ENCODE data around the gene WWC1. TPM values are rescaled to one million over a fixed set of nuclear protein-coding genes. Genes with fewer than 3 reads are reported as not detected.

WWC1 gene
- total and polyA plus RNA-seq, 10 of the 15 experiments (the other 5 are each of a cell fraction or from before 2014, with no cell fraction given), result 0.50 to 7.8 (median 2.5) TPM

DNA sequence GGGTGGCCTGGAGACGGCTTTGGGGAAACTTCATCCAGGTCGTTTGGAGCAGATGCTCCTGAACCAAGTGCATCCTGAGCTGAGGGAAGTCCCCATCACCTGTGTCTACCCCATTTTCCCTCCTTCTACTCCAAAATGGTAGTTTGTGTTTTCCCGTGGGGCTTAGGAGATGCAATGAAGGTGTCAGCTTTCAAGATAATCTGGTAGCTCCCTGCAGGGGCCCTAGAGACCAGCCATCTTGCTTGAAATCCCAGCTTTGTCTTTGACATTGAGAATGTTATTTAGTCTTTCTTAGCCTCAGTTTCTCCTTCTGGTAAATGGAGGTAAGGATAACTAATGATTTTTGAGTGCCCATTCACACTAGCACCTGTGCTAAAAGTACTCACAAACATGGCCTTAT, 77.4 kb downstream of the WWC1 start:
- Histone ChIP-seq H3K4me3 (no peak overlapping the region), H4K20me1 (ENCODE audit: control insufficient read depth, insufficient read depth) (no peaks in the 10 kb centered on the region), H3K4me2 (ENCODE audit: control insufficient read depth, insufficient read depth) (no peak overlapping the region), H3K79me2 (ENCODE audit: control insufficient read depth, insufficient read depth, low read length) (no peaks in the 10 kb centered on the region), H3K9me3 (replicated peaks; ENCODE audit: control insufficient read depth, insufficient read depth, low read length) (no peaks in the 10 kb centered on the region), H3K27ac (ENCODE audit: control insufficient read depth, insufficient read depth) (no peak overlapping the region), H3K4me1 (ENCODE audit: control insufficient read depth, insufficient read depth, low read length) (peaks cover 7% of the 10 kb centered on the region), H3K9ac (ENCODE audit: control insufficient read depth, insufficient read depth, low read length) (no peak overlapping the region), H2AFZ (ENCODE audit: control insufficient read depth, low read depth, low read length) (no peak overlapping the region), H3K36me3 (ENCODE audit: control insufficient read depth in 2 of 2, insufficient read depth in 2 of 2, low read length in 1 of 2) (no peaks in the 10 kb centered on the region), H3K27me3 (replicated peaks in 1 of 2; ENCODE audit: control insufficient read depth in 2 of 2, insufficient read depth in 2 of 2, low read length in 1 of 2) (no peaks in the 10 kb centered on the region)
- TF ChIP-seq ETV6 (conservative IDR thresholded peaks at IDR 0.05 in 1 of 2, IDR thresholded peaks at IDR 0.05 in 1 of 2; ENCODE audit: borderline replicate concordance in 1 of 2, low read depth in 1 of 2) (no peak), SKIL (IDR thresholded peaks at IDR 0.05; ENCODE audit: low read depth, poor library complexity, severe bottlenecking) (no peak), BCLAF1 (IDR thresholded peaks at IDR 0.05) (no peak), EP300 (IDR thresholded peaks at IDR 0.05; ENCODE audit: borderline replicate concordance in 1 of 2, control insufficient read depth in 1 of 2, low read depth in 2 of 2, low read length in 2 of 2) (no peak)
- intact Hi-C loops (cut with micrococcal nuclease; ENCODE audit: unreplicated experiment) (no loop called here), in situ Hi-C loops (cut with MboI) (no loop called here)
- POLR2A ChIA-PET, result no interaction called here
- DNase-seq (ENCODE audit: low read depth, low spot score) (no peak), ATAC-seq (no peak), FAIRE-seq (no peak)
- no TSS peak for BruUV-seq (replicated peaks)
- RAD21 ChIA-PET (ENCODE audit: unreplicated experiment), result no interaction called here
- SMC1A ChIA-PET (ENCODE audit: uncharacterized antibody, unreplicated experiment), result no interaction called here
- CTCF ChIA-PET, result interaction anchor here (1.1 kb wide), 1 partner anchor 14 kb away, joined by 3 read pairs; no protein-coding TSS in a partner anchor
- WGBS (ENCODE audit: insufficient coverage, insufficient replicate concordance, low lambda C conversion rate, missing lambda C conversion rate), result 67% methylated on average over 3 of the region's 3 CpGs
